K562 (cell line): Measurements from ENCODE around the gene PAQR4. TPM values are rescaled to one million over a fixed set of nuclear protein-coding genes. Genes with fewer than 3 reads are reported as not detected.

Experiments used
- ATAC-seq: fragments of 200-7000 bp; cut with Tn5 transposase; 3 replicates; pipeline ENCODE4 v1.9.1; 2020; ENCODE audit warnings: moderate library complexity
- BruUV-seq: library from RNA; stranded (reverse); fragments of 400-500 nt; replicated peaks from 2 replicates; lab custom pipeline; 2021; lab: Mats Ljungman, UMichigan
- CTCF ChIA-PET: fragments of 300-600 bp; formaldehyde crosslinking; extraction: SDS; loops from one replicate; lab custom pipeline; 2021; ENCODE audit warnings: low intra/inter-chr PET ratio; lab: Yijun Ruan, JAX
- POLR2A ChIA-PET: fragments of 300-600, 350-650 bp; sonication (Branson Sonifier 250); formaldehyde crosslinking; extraction: SDS; loops from one replicate; lab custom pipeline; 2021; ENCODE audit warnings: antibody characterized with exemption, inconsistent platforms; lab: Yijun Ruan, JAX
- DNase-seq, 4 experiments: peaks; one replicate each; pipeline versions ENCODE4 v3.0.0 to v3.0.0-alpha.2; 2011 to 2018; ENCODE audit warnings: low spot score in 3 of 4, mixed read lengths in 3 of 4; ENCODE audit errors: extremely low read depth in 1 of 4
- FAIRE-seq: peaks from 2 replicates; lab custom pipeline; 2011; peaks lifted over from hg19 to GRCh38; lab: Jason Lieb, UNC
- H2AFZ ChIP-seq: 2 replicates; pipeline ENCODE4 v1.6.0; 2011; ENCODE audit warnings: low read depth, low read length, control low read depth, inconsistent platforms
- H3K27ac ChIP-seq: fragments of 200-600 bp; 3 replicates; pipeline ENCODE4 v1.8.0; 2011; ENCODE audit warnings: low read depth, mild to moderate bottlenecking, control low read depth, inconsistent platforms, low read length, moderate library complexity, mixed read lengths; ENCODE audit errors: extremely low read depth
- H3K27me3 ChIP-seq, 2 experiments: fragments of 300-600 bp in 1 of 2; 2 replicates in 1 of 2; 3 replicates in 1 of 2; pipeline versions ENCODE4 v1.6.0 to v1.8.0; 2011; ENCODE audit warnings: inconsistent platforms in 2 of 2, low read length in 2 of 2, mild to moderate bottlenecking in 1 of 2, mixed read lengths in 1 of 2, moderate library complexity in 1 of 2; ENCODE audit not compliant: control insufficient read depth in 2 of 2, insufficient read depth in 2 of 2
- H3K36me3 ChIP-seq: fragments of 300-600 bp; 3 replicates; pipeline ENCODE4 v1.8.0; 2011; ENCODE audit warnings: mild to moderate bottlenecking, low read length, inconsistent platforms; ENCODE audit not compliant: control insufficient read depth, insufficient read depth
- H3K4me1 ChIP-seq, 2 experiments: fragments of 200-600 bp in 1 of 2; replicated peaks in 1 of 2; 2 replicates in 1 of 2; 3 replicates in 1 of 2; pipeline versions ENCODE4 v1.5.1 to v1.8.0; 2011; ENCODE audit warnings: inconsistent platforms in 2 of 2, low read length in 2 of 2, mild to moderate bottlenecking in 1 of 2, mixed read lengths in 1 of 2, moderate library complexity in 1 of 2; ENCODE audit not compliant: control insufficient read depth in 2 of 2, insufficient read depth in 2 of 2
- H3K4me2 ChIP-seq: 2 replicates; pipeline ENCODE4 v1.6.1; 2011; ENCODE audit warnings: low read length, control low read depth, inconsistent platforms, mixed read lengths; ENCODE audit not compliant: insufficient read depth
- H3K4me3 ChIP-seq: fragments of 200-600 bp; sonication (generic), shearing (Covaris generic); 2 replicates; pipeline ENCODE4 v1.5.1; 2016; ENCODE audit warnings: control low read depth, inconsistent platforms
- H3K79me2 ChIP-seq: fragments of 200-600 bp; 3 replicates; pipeline ENCODE4 v1.8.0; 2011; ENCODE audit warnings: low read length, inconsistent platforms; ENCODE audit not compliant: control insufficient read depth, insufficient read depth
- H3K9ac ChIP-seq, 2 experiments: 2 replicates each; pipeline versions ENCODE4 v1.6.0 to v1.6.1; 2011; ENCODE audit warnings: low read depth in 2 of 2, low read length in 2 of 2, control low read depth in 1 of 2, inconsistent platforms in 1 of 2, mild to moderate bottlenecking in 1 of 2, mixed read lengths in 1 of 2; ENCODE audit not compliant: insufficient read depth in 1 of 2
- H3K9me1 ChIP-seq: one replicate; pipeline ENCODE4 v1.6.0; 2011; ENCODE audit warnings: inconsistent platforms, mild to moderate bottlenecking, low read length, moderate library complexity; ENCODE audit not compliant: control insufficient read depth, insufficient read depth
- H3K9me3 ChIP-seq: replicated peaks from 2 replicates; pipeline ENCODE4 v1.5.1; 2011; ENCODE audit warnings: low read depth, low read length, inconsistent platforms; ENCODE audit not compliant: control insufficient read depth, insufficient read depth
- H4K20me1 ChIP-seq: replicated peaks from 2 replicates; pipeline ENCODE4 v1.6.1; 2011; ENCODE audit warnings: low read length, inconsistent platforms, mixed read lengths; ENCODE audit not compliant: control insufficient read depth, insufficient read depth
- CBX1 ChIP-seq: sonication (generic); IDR thresholded peaks from 2 replicates; pipeline ENCODE4 v1.6.1; 2016; ENCODE audit warnings: antibody characterized with exemption, low read depth, mild to moderate bottlenecking
- FUS ChIP-seq: fragments of 200-400 bp; formaldehyde crosslinking; optimal IDR thresholded peaks from 2 replicates; pipeline ENCODE3; 2017; ENCODE audit warnings: low read depth, low read length
- MYNN ChIP-seq, 2 experiments: sonication (generic); formaldehyde crosslinking in 1 of 2; IDR thresholded peaks; 2 replicates each; pipeline versions ENCODE4 v1.5.0 to v1.6.1; 2016 to 2020; ENCODE audit warnings: antibody characterized with exemption in 1 of 2, missing genetic modification reagents in 1 of 2
- POLR2G ChIP-seq: fragments of 200-400 bp; formaldehyde crosslinking; IDR thresholded peaks from 2 replicates; pipeline ENCODE4 v1.6.1; 2017; ENCODE audit warnings: low read depth, mild to moderate bottlenecking, antibody characterized with exemption, low read length, moderate library complexity
- SUPT5H ChIP-seq: fragments of 450-650 bp; IDR thresholded peaks from 2 replicates; pipeline ENCODE4 v1.6.1; 2016
- TBP ChIP-seq: optimal IDR thresholded peaks from 2 replicates; pipeline ENCODE3; 2011; ENCODE audit warnings: low read depth, low read length, improper control_type of control experiment
- ZNF263 ChIP-seq: sonication (generic); formaldehyde crosslinking; IDR thresholded peaks from 2 replicates; pipeline ENCODE4 v1.8.0; 2022; ENCODE audit warnings: mild to moderate bottlenecking, missing genetic modification reagents, borderline replicate concordance
- ZZZ3 ChIP-seq: fragments of 450-650 bp; IDR thresholded peaks from 2 replicates; pipeline ENCODE4 v1.6.1; 2016; ENCODE audit warnings: antibody characterized with exemption, mild to moderate bottlenecking, moderate library complexity
- WGBS: fragments of 100-300 bp; shearing (Covaris generic); methylation state at CpG from one replicate; pipeline ENCODE4 v1.1.6; 2016; ENCODE audit warnings: low coverage, mixed read lengths; ENCODE audit not compliant: insufficient coverage; ENCODE audit errors: missing lambda C conversion rate; 5-methylcytosine and 5-hydroxymethylcytosine counted together
- in situ Hi-C: fragments of 300-500 bp; cut with MboI; formaldehyde crosslinking; loops from 4 replicates; pipeline ENCODE4 v1.15.0; 2018; ENCODE audit warnings: inconsistent platforms, mixed read lengths
- intact Hi-C: fragments of 100-400 bp; cut with micrococcal nuclease; formaldehyde crosslinking; loops from 2 replicates; pipeline ENCODE4 v1.14.2; 2022
- polyA plus RNA-seq, 8 experiments: library from polyadenylated mRNA; depleted of rRNA in 4 of 8; stranded (reverse) in 5 of 8; unstranded in 3 of 8; fragments of >200 nt; fragmentation: Nextera tagmentation in 2 of 8; fragmentation: Illumina TruSeq in 1 of 8; extraction: Ambion mirVana in 2 of 8; extraction: Trizol in 1 of 8; gene quantifications; 2 replicates each; pipeline versions ENCODE4 v1.2.1 to v1.2.3, GENCODE V29; 2011 to 2014; ENCODE audit warnings: inconsistent platforms in 1 of 8, missing spikeins in 1 of 8
- total RNA-seq, 7 experiments: library from RNA; depleted of rRNA in 6 of 7; stranded (reverse); fragments of >200 nt in 6 of 7; fragmentation: Illumina TruSeq in 2 of 7; extraction: Trizol in 2 of 7; gene quantifications; 2 replicates each; pipeline versions ENCODE4 v1.2.1 to v1.2.3, GENCODE V29; 2011 to 2021; ENCODE audit warnings: low replicate concordance in 1 of 7
- TF ChIP-seq, protein P1 (sequence below): IDR thresholded peaks from 3 replicates; pipeline ENCODE4 v1.6.1; 2011; ENCODE audit warnings: borderline replicate concordance, mild to moderate bottlenecking; ENCODE audit not compliant: insufficient read length, insufficient read depth
- TF ChIP-seq, protein P2 (sequence below), 2 experiments: fragments of 450-650 bp; IDR thresholded peaks; 2 replicates each; pipeline ENCODE4 v1.6.1; 2016; ENCODE audit warnings: mild to moderate bottlenecking in 2 of 2, borderline replicate concordance in 1 of 2, low read depth in 1 of 2, moderate library complexity in 1 of 2

The PAQR4 gene
- total and polyA plus RNA-seq, 9 of the 15 experiments (the other 6 are each of a cell fraction or from before 2014, with no cell fraction given), result 0.62 to 40.4 (median 19.5) TPM

DNA sequence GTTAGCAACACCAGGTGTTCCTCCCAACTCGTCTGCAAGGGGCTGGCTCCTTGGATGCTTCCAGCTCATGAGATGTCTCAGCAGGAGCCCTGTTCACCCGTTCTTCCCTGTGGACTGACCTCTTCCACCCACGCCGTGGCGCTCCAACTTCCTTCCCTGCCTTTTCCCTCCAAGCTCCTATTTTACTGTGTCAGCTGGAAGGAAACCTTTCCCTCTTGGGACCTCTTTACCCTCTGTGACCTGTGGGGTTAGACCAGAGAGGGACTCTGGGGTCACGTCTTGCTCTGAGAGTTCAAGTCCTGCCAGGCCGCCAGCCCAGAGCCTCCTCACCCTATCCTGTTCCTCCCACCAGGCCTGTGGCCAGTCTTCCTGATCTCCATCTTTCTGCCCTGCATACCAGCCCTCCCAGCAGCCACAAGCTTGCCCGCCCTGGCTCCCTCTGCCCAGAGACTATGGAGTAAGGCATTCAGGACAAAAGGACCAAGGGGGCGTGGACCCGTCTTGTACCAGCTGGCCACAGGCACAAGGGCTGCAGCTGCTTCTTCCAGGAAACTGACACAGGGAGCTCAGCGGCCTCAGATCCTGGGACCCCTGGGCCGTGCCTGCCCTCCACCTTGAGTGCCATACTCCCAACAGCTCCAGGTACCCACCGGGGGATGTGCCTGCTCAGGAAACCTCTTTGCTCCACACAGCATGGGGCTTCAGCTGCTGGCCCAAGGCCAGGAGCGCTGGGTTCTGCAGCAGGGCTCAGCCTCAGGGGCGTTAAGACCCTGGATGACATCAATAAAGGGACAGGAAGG is 3.0 kb downstream of the PAQR4 start (continued):
- TF ChIP-seq, protein P1, sequence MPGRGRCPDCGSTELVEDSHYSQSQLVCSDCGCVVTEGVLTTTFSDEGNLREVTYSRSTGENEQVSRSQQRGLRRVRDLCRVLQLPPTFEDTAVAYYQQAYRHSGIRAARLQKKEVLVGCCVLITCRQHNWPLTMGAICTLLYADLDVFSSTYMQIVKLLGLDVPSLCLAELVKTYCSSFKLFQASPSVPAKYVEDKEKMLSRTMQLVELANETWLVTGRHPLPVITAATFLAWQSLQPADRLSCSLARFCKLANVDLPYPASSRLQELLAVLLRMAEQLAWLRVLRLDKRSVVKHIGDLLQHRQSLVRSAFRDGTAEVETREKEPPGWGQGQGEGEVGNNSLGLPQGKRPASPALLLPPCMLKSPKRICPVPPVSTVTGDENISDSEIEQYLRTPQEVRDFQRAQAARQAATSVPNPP, result no peak
- no peak for TF ChIP-seq FUS
- no peak for TF ChIP-seq ZZZ3
- 0 out of 2 replicates have a peak, but pooled peaks have one; percentile 15 for TF ChIP-seq MYNN (IDR thresholded peaks at IDR 0.05)
- no peak for TF ChIP-seq MYNN (CRISPR knock-in tag; IDR thresholded peaks at IDR 0.05)
- TF ChIP-seq SUPT5H, result peak; percentile 71

DNA sequence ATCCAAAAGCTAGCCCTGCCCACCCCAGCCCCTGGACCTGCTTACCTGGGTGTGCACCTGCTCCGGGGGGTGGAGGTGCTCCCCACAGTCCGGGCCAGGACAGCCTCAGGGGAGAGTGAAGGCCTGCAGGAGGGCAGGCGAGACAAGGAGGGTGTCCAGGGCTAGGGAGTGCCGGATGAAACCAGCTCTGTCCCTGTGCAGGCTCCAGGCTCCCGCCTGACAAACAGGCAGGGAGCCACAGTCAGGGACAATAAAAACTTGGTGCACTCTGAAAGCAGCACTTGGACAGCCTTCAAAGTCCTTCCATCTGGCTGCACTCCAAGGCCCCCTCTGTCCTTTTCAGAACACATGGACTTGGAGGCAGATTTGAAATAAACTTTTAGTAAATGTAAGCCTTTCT is 3.9 kb downstream of the PAQR4 start:
- ATAC-seq (no peak), FAIRE-seq (no peak), DNase-seq (no peak)
- ChIA-PET CTCF (no interaction called here), POLR2A (interaction anchor here (0.7 to 2.1 kb wide), 4 partner anchors 8 to 140 kb away, joined by 3 to 17 read pairs (median 3); partner anchors contain the start of gene PKMYT1)
- no peak overlapping the region for H3K4me3 ChIP-seq
- peaks cover 12 to 95% of the 10 kb centered on the region in 2 experiments for H3K4me1 ChIP-seq
- H3K9me3 ChIP-seq, result no peaks in the 10 kb centered on the region
- intact Hi-C loops (no loop called here), in situ Hi-C loops (no loop called here)
- no TSS peak for BruUV-seq
- WGBS, result 81% methylated on average over 5 of the region's 5 CpGs
- H4K20me1 ChIP-seq, result peaks cover 25% of the 10 kb centered on the region
- no peak overlapping the region for H3K4me2 ChIP-seq
- H3K9me1 ChIP-seq, result peaks cover 3% of the 10 kb centered on the region
- H3K9ac ChIP-seq, result peak overlapping the region in 1 of 2 experiments; percentile 77; a peak in 2 of 4 replicates
- H3K27me3 ChIP-seq, result no peaks in the 10 kb centered on the region
- peaks cover 40% of the 10 kb centered on the region for H3K79me2 ChIP-seq
- H2AFZ ChIP-seq, result no peak overlapping the region
- 0 out of 3 replicates have a peak overlapping the region, but pooled peaks have one; percentile 28 for H3K27ac ChIP-seq
- peaks cover 73% of the 10 kb centered on the region; the same call in 2 of the 3 replicates for H3K36me3 ChIP-seq
- peak; percentile 42 for TF ChIP-seq POLR2G
- TF ChIP-seq ZNF263 (CRISPR knock-in tag), result peak; percentile 79
- peak; percentile 8; the same call in 1 of the 2 replicates for TF ChIP-seq CBX1
- TF ChIP-seq TBP, result no peak
- TF ChIP-seq SUPT5H, result peak; percentile 3; the same call in 1 of the 2 replicates
- TF ChIP-seq, protein P2, sequence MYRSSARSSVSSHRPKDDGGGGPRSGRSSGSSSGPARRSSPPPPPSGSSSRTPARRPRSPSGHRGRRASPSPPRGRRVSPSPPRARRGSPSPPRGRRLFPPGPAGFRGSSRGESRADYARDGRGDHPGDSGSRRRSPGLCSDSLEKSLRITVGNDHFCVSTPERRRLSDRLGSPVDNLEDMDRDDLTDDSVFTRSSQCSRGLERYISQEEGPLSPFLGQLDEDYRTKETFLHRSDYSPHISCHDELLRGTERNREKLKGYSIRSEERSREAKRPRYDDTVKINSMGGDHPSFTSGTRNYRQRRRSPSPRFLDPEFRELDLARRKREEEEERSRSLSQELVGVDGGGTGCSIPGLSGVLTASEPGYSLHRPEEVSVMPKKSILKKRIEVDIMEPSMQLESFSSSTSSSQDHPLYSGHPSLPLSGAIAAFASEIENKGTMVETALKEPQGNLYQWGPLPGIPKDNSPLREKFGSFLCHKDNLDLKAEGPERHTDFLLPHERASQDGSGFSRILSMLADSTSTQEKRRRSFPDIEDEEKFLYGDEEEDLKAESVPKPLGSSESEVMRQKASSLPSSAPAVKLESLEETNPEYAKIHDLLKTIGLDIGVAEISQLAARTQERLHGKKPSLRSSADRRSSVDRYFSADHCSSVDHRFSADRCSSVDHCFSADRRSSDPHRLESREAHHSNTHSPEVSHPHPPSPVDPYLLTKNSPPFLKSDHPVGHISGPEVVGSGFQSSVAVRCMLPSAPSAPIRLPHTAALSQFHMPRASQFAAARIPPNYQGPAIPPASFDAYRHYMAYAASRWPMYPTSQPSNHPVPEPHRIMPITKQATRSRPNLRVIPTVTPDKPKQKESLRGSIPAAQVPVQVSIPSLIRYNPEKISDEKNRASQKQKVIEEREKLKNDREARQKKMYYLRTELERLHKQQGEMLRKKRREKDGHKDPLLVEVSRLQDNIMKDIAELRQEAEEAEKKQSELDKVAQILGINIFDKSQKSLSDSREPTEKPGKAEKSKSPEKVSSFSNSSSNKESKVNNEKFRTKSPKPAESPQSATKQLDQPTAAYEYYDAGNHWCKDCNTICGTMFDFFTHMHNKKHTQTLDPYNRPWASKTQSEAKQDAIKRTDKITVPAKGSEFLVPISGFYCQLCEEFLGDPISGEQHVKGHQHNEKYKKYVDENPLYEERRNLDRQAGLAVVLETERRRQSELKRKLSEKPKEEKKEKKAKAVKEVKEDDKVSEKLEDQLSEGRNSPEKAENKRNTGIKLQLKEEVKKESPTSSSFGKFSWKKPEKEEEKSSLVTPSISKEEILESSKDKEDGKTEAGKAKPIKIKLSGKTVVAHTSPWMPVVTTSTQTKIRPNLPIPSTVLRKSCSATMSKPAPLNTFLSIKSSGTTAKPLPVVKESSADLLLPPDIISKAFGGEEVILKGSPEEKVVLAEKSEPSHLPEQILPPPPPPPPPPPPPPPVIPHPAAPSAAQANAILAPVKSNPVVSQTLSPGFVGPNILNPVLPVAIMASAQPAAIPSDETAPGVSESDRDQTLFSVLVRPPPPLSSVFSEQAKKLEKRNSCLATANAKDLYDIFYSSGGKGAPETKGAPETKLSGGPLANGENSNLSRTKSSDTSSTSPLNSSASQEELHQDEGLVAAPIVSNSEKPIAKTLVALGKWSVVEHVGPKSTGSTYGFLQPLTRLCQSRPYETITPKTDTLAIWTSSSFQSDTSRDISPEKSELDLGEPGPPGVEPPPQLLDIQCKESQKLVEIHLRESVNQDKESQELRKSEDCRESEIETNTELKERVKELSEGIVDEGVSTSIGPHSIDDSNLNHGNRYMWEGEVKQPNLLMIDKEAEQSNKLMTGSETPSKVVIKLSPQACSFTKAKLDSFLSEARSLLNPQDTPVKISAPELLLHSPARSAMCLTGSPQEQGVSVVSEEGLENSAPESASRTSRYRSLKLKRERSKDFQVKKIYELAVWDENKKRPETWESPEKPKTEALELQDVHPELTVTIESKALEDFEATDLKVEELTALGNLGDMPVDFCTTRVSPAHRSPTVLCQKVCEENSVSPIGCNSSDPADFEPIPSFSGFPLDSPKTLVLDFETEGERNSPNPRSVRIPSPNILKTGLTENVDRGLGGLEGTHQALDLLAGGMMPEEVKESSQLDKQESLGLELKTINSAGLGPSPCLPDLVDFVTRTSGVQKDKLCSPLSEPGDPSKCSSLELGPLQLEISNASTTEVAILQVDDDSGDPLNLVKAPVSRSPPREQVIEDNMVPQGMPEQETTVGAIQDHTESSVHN (IDR thresholded peaks at IDR 0.05; ENCODE audit: borderline replicate concordance in 1 of 2, low read depth in 1 of 2), result no peak
